Caki2 (cell line): ENCODE measurements around the gene SEC31A. TPM values are rescaled to one million over a fixed set of nuclear protein-coding genes. Genes with fewer than 3 reads are reported as not detected.
"Not testable (repeated sequence)": the region's sequence is repeated elsewhere in the genome, so short reads cannot be mapped to it uniquely, and the experiment has no call there.

ENCODE experiments used
- DNase-seq: peaks from one replicate; pipeline ENCODE4 v3.0.0-alpha.2; 2015; ENCODE audit warnings: low read depth
- in situ Hi-C: cut with HindIII; loops from 2 replicates; pipeline ENCODE4 v1.10.0; 2016; ENCODE audit warnings: low sequenced_read_pairs, low pct_unique_long_range_greater_than_20kb, mixed read lengths
- total RNA-seq: library from RNA; depleted of rRNA; stranded (reverse); fragments of >200 nt; shearing (Covaris generic); gene quantifications from 2 replicates; pipeline ENCODE4 v1.2.3, GENCODE V29; 2014; ENCODE audit warnings: low replicate concordance

The SEC31A gene
- total RNA-seq, 1 experiment from 2014 or later: 88.7 TPM

DNA sequence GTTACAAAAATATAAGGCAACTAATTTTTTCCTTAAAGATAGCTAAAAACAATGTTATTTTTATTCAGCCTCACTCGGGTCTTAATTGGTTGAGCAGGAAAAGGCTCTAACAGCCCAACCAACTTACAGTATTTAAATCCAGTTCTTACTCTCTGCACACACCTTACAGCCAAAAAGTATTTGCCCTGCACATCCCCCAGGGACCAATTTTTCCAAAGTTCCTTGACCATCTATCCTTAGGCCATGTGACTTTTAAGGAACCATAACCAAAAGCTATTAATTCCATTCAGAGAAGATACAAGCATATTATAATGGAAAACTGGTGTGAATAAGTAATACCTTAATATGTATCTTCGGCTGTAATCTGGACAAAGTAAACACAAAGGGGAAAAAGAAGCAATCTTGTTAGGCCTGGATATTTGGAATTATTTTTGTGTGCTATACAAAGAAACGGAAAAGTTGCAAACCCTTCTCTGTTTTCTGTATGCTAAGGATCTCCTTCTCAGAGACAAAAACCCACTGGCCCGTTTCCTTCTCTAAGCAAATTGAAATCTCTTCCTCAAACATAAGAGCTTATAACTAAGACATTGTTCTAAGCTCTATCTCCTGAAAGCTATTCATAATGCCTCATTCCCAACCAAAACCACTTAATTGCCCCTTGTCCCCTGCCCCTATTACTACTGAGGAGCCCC, 8.6 kb upstream of the SEC31A start:
- no peak for DNase-seq
- in situ Hi-C loops: no loop called here

DNA sequence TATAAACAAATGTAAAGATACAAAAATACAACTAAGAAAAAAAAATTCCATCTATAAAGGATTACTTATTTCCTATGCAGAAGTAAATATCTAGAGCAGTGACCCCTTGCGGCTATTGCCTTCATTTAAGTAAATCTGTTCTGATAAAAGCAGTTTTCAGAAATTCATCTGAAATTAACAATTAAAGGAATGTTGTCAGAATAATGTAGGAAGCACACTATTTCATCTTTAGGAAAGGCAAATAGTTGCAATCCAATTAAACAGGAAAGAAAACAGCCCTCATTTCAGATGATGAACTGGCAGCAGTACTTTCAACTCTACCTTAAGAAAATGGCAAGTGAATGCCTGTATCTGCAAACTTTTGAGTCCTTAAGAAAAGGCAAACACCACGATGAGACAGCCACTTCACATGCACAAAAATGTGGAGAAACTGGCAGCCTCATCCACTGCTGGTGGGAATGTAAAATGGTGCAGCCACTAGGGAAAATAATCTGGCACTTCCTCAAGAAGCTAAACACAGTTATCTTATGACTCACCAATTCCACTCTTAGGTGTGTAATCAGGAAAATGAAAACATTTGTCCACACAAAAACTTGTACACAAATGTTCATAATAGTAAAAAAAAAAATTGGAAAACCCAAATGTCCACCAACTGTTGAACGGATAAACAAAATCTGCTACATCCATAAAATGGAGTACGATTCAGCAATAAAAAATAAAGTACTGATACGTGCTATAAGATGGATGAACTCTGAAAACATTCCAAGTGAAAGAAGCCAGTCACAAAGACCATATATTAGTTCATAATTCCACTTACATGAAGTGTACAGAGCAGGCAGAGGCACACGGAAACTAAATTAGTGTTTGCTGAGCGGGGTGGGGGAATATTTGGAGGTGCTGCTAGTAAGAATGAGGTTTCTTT, 7.6 kb upstream of the SEC31A start:
- in situ Hi-C loops: no loop called here
- peak; percentile 60 for DNase-seq

DNA sequence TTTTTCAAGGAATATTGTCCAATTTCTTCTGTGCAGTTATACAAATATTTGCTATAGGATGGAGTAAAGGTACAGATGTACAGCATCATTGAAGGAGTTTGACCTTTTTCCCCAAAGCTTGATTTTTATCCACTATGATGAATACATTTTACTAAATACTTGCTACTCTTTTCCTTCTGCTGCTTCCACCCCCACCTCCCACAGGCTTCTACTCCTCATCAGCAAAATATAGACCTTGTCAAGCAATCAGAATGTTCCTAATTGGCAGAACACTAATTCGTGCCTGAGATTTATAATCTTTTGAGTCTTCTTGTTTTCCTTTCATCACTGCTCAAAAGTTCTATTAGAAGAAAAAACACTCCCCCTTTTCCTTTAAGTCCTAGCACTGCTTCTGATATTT, 5.8 kb upstream of the SEC31A start:
- no peak for DNase-seq
- in situ Hi-C loops: no loop called here

DNA sequence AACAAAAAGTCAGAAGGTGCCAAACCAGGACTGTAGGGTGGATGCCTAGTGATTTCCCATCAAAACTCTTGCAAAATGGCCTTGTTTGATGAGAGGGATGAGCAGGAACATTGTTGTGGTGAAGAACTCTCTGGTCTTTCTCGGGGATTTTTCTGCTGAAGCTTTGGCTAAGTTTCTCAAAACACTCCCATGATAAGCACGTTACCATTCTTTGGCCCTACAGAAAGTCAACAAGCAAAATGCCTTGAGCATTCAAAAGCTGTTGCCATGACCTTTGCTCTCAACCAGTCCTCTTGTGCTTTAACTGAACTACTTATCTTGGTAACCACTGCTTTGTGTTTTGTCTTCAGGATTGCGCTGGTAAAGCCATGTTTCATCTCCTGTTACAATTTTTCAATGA, 3.0 kb upstream of the SEC31A start:
- in situ Hi-C loops: no loop called here
- no peak for DNase-seq

DNA sequence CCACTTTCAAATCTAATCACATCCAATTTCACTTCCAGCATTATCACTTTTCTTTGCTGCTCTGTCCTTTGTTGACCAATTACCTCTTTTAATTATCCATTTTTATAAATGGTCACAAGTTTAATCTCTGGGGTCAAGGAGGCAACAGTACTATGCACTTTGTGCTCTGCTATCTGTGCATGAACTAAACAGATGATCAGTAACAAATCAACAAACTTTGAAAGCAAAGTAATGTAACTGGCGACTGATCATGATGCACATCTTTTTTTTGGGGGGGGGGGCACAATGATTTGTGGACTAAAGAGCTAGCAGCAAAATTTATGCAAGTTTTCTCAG, 1.5 kb upstream of the SEC31A start:
- in situ Hi-C loops: no loop called here
- no peak for DNase-seq

DNA sequence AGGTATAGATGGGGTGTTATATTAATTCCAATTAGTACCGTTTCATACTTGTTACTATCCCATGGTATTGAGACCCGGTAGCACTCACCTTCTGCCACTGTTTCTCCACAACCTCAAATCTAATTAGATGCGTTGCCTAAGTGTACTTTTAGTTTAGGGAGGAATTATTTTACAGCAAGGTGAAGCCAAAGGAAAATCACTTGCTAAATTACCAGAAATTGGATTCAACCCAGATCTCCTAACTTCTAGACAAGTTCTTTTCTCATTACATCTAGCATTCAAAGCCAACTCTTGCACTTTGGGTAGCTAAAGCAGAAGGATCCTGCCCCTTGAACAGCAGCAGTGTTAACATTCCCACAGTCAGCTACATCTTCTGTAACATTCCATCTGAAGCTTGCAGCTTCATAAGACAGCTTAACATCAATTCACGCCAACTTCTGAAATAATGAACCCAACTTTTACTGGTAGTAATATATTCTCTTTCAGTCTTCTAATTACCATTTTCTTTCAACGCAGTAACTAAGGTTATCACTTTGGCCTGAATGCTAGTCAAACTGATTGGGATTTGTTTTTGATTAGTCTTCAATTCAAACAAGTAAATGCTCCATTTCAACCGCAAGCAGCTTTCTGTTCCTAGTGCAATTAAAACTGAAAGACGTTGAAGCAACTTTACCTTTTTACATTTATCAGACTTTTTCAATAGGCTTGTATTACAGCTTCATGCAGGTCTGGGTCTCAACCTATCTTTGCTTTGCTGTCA, 934 bp upstream of the SEC31A start:
- in situ Hi-C loops: no loop called here

DNA sequence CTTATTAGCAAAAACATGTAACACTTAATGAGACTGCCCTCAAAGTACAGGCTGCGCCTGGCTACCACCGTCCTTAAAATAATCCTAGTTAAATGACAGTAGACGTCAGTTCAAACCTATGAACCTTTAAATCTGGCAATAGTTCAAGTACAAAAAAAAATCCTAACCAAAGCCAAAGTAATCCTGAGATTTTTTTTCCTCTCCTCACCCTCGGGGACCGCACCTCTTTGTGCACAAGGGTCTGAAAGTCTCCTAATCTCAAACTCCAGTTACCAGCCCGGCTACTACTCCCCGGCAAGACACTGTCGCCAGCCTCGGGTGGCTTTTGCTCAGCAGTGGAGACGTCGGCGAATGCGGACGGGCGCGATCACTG, 439 bp downstream of the SEC31A start:
- no peak for DNase-seq
- in situ Hi-C loops: no loop called here

More for the DNA sequence above, 934 bp upstream of the SEC31A start:
- DNase-seq: no peak

DNA sequence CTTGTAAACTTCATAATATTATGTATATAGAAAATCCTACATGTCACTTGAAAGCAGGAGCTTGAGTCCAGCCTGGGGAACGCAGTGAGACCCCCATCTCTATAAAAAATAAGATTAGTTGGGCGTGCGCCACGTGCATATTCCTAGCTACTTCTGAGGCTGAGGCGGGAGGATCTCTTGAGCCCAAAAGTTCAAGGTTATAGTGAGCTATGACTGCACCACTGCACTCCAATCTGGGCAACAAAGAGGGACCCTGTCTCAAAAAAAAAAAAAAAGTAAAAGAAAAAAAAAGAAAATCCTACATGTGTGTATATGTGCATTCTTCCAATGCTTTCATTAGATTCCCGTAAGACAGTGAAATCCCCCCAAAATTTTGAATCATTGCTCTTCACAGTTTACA, 1.7 kb downstream of the SEC31A start:
- in situ Hi-C loops: no loop called here
- no peak for DNase-seq

DNA sequence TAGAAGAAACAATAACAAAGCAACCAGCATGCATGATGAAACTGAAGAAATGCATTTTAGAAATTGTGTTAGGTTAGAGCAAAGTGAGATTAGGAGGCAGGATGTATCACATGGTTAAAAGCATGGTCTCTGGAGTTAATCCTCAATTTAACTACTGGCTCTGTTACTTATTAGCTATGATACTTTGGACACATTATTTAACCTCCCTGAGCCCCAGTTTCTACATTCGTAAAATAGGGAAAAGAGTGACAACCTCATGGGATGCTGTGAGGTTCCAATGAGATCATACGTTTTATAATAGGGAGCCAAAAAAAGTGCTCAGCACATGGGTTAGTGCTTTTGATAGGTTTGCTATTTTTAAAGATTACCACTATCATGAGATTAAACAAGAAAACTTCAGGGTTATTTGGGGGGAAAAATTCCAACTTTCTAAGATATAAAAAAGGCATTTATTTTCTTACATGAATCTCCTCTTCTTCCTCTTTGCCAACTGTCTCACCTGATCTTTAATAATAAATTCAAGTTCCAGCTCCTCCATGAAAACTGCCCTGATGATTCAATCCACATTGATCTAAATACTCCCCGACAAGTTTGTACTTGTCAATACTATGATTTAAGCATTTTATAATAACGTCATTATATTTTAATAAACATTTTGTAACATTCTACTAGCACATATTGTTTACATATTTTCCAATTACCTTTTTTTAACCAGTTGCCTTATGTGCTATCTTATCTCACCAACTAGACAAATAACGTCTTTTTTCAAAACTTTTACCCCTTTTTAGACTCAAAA, 4.6 kb downstream of the SEC31A start:
- in situ Hi-C loops: no loop called here
- no peak for DNase-seq

DNA sequence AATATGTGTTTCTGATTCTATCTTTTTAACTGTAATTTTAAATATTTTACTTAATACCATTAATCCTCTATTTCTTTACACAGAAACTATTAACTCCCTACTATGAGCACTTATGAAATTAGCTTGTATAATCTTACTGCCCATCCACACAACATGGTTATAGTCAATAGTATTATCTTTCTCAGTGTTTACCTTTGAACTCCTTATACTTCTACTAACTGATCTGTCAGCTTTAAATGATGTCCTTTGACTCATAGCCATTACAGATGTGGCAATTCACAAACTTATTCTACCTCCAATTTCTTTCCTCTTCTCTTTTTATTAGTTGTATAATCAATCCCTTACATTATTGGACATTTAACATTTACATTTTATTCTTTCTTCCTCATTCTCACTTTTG, 5.5 kb downstream of the SEC31A start:
- in situ Hi-C loops: no loop called here
- no peak for DNase-seq

DNA sequence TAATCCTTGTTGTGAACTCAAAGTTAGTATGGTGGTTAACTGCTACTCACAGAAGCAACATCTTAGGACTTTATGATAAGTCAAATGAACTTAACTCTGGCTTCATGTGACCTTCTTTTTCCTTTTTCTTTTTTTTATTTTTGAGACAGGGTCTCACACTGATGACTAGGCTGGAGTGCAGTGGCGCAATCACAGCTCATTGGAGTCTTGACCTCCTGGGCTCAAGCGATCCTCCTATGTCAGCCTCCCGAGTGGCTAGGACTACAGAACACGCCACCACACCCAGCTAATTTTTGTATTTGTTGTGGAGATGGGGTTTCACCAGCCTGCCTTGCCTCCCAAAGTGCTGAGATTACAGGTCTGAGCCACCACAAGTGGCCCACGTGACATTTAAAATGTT, 22.4 kb downstream of the SEC31A start:
- no peak for DNase-seq
- in situ Hi-C loops: no loop called here

DNA sequence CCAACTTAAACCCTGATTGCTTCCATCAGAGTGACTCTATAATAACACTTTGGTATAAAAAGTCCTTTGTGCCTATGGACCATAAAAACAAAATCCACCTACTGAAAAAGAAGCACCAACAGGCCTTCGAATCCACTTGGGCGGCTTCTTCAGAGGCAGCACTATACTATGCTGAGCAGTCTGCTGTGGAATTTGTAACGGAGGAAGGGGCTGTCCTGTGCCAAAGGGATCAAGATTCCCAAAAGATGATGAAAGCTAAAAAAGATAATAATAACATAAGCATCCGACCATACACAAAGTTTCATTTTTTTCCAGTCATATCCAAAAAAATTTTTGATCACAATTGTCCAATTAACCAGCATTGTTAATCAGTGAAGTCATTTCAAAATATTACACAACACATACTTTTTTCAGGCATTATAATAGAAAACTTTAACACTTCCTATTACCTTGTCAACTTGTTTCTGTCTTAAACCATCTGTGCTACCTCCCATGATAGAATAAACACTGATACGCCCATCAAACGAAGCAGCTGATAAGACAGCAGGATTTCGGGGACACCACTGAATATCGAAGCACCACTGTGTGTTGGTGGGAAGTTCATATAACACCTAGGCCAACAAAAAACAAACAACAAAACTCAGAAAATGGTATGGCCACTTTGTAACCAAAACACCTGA, 24.1 kb downstream of the SEC31A start:
- in situ Hi-C loops: no loop called here
- DNase-seq: no peak

DNA sequence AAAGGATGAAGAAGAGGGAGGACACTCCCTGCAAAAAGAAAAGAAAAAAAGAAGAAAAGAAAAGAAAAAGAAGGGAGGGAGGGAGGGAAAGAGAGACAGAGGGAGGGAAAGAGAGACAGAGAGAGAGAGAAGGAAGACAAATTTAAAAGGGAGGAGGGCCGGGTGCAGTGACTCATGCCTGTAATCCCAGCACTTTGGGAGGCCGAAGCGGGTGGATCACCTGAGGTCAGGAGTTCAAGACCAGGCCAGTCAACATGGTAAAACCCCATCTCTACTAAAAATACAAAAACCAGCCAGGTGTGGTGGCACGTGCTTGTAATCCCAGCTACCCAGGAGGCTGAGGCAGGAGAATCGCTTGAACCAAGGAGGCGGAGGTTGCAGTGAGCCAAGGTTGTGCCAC, 24.9 kb downstream of the SEC31A start:
- in situ Hi-C loops, DNase-seq: not testable (repeated sequence)

DNA sequence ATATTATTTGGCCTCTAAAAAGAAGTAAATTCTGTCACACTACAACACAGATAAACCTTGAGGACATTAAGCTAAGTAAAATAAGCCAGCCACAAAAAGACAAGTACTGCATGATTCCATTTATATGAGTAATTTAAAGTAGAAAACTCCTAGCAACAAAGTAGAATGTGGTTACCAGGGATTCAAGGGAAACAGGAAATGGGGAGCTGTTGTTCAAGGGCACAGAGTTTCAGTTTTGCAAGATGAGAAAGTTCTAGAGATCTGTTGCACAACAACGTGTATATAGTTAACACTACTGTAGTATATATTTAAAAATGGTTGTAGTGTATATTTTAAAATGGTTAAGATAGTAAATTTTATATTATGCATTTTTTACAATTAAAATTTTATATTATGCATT, 25.4 kb downstream of the SEC31A start:
- in situ Hi-C loops: no loop called here
- DNase-seq: no peak

DNA sequence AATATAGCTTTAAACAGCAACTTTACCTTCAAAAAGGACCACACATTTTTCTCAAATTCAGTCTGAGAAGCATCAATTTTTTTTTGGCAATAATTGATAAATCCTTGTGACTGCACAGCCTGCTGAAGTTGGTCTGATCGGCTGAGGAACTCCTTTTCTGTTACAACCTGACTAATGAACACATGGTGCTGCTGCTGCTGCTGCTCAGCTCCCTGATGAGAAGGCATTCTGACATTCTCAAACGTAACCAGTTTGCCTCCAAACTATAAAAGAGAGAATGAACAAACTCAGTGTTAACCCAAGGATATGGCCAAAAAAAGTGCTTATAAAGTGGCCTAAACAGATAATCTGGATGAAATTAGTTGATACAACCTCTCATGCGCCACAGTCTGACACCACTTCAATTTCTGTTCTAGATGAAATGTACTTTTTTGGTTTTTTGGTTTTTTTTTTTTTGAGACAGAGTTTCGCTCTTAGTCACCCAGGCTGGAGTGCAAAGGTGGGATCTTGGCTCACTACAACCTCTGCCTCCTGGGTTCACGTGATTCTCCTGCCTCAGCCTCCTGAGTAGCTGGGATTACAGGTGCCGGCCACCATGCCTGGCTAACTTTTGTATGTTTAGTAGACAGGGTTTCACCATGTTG, 26.5 kb downstream of the SEC31A start:
- in situ Hi-C loops: no loop called here
- no peak for DNase-seq

DNA sequence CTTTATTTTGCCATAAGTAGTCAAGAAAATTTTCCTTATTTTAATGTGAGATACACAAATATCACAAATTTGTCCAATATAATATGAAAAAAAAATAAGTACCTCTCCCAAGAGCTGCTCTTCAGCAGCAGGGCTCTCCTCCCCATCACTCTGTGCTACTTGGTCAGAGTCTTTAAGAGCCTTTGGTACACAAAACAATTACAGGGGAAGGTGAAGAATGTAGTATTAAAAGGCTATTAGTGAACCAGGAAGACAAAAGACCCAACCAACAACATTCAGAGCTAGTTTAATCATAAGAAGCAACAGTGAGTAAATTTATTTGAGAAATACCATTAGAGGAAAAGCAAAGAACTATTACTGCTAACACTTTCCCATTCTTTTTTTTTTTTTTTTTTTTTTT, 29.4 kb downstream of the SEC31A start:
- in situ Hi-C loops: no loop called here
- DNase-seq: no peak

DNA sequence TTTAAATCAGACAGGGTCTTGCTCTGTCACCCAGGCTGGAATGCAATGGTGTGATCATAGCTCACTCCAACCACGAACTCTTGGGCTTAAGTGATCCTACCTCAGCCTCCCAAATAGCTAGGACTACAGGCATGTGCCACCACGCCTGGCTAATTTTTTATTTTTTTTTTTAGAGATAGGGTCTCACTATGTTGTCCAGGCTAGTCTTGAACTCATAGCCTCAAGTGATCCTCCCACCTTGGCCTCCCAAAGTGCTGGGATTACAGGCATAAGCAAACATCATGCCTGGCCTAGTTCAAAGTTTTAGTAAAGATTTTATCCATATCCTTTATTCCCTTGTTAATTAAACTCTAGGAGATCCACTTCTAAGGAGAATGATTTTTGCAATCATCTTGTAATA, 30.5 kb downstream of the SEC31A start:
- DNase-seq, in situ Hi-C loops: not testable (repeated sequence)
